PFSK-1 (cell line): ENCODE results near the gene CEMIP2.

Experiments used
- FOXP2 ChIP-seq: optimal IDR thresholded peaks from 2 replicates; pipeline ENCODE3; 2011; ENCODE audit warnings: borderline replicate concordance, control low read depth, inconsistent platforms; ENCODE audit not compliant: insufficient read depth; ENCODE audit errors: extremely low read length, extremely low read depth
- POLR2AphosphoS5 ChIP-seq: IDR thresholded peaks from 2 replicates; pipeline ENCODE4 v1.6.1; 2012; ENCODE audit warnings: low read depth, mild to moderate bottlenecking, control low read depth, low read length, moderate library complexity
- REST ChIP-seq, 2 experiments: IDR thresholded peaks; 2 replicates each; pipeline versions ENCODE4 v1.6.1 to v1.8.0; 2011 to 2012; ENCODE audit warnings: low read depth in 2 of 2, low read length in 2 of 2, control low read depth in 1 of 2, inconsistent platforms in 1 of 2, mild to moderate bottlenecking in 1 of 2, moderate library complexity in 1 of 2; ENCODE audit not compliant: insufficient read depth in 1 of 2
- SIN3A ChIP-seq: IDR thresholded peaks from 2 replicates; pipeline ENCODE4 v1.6.1; 2012; ENCODE audit warnings: mild to moderate bottlenecking, low read length, moderate library complexity, borderline replicate concordance; ENCODE audit not compliant: insufficient read depth
- TAF1 ChIP-seq: IDR thresholded peaks from 2 replicates; pipeline ENCODE4 v1.6.1; 2012; ENCODE audit warnings: low read length, control low read depth, borderline replicate concordance; ENCODE audit not compliant: insufficient read depth

The CEMIP2 gene

GRCh38 chr9:71767776-71768321 lies 464 bp downstream of the CEMIP2 start:
- no peak for TF ChIP-seq REST (IDR thresholded peaks at IDR 0.05; ENCODE audit: insufficient read depth in 1 of 2, low read depth in 2 of 2, low read length in 2 of 2)
- no peak for TF ChIP-seq FOXP2
- TF ChIP-seq POLR2AphosphoS5: no peak
- TF ChIP-seq TAF1: no peak
- TF ChIP-seq SIN3A: no peak

- no peak for TF ChIP-seq REST (IDR thresholded peaks at IDR 0.05; ENCODE audit: insufficient read depth in 1 of 2, low read depth in 2 of 2, low read length in 2 of 2)
- no peak for TF ChIP-seq SIN3A
- no peak for TF ChIP-seq TAF1
- TF ChIP-seq POLR2AphosphoS5: no peak
- no peak for TF ChIP-seq FOXP2
These were observed 1.0 kb downstream of the CEMIP2 start for GRCh38 chr9:71767163-71767775.

GRCh38 chr9:71766663-71767062 lies 1.6 kb downstream of the CEMIP2 start:
- TF ChIP-seq FOXP2: no peak
- TF ChIP-seq REST (IDR thresholded peaks at IDR 0.05; ENCODE audit: insufficient read depth in 1 of 2, low read depth in 2 of 2, low read length in 2 of 2): no peak

- no peak for TF ChIP-seq FOXP2
- no peak for TF ChIP-seq SIN3A
- no peak for TF ChIP-seq REST (IDR thresholded peaks at IDR 0.05; ENCODE audit: insufficient read depth in 1 of 2, low read depth in 2 of 2, low read length in 2 of 2)
- no peak for TF ChIP-seq POLR2AphosphoS5
- no peak for TF ChIP-seq TAF1
These were observed 2.6 kb downstream of the CEMIP2 start for GRCh38 chr9:71765693-71766092.

GRCh38 chr9:71764891-71765290 lies 3.4 kb downstream of the CEMIP2 start:
- TF ChIP-seq TAF1 (no peak), REST (IDR thresholded peaks at IDR 0.05; ENCODE audit: insufficient read depth in 1 of 2, low read depth in 2 of 2, low read length in 2 of 2) (no peak), SIN3A (no peak), FOXP2 (no peak), POLR2AphosphoS5 (no peak)
